ENCODE data around the gene HLCS. TPM values are rescaled to one million over a fixed set of nuclear protein-coding genes. Genes with fewer than 3 reads are reported as not detected.
A peak's percentile ranks its signal among the peaks of the same experiment; 100 is the strongest.

The HLCS gene
- total RNA-seq, 6 donors from 2014 or later: 15.3 to 34.6 (median 24.1) TPM

DNA sequence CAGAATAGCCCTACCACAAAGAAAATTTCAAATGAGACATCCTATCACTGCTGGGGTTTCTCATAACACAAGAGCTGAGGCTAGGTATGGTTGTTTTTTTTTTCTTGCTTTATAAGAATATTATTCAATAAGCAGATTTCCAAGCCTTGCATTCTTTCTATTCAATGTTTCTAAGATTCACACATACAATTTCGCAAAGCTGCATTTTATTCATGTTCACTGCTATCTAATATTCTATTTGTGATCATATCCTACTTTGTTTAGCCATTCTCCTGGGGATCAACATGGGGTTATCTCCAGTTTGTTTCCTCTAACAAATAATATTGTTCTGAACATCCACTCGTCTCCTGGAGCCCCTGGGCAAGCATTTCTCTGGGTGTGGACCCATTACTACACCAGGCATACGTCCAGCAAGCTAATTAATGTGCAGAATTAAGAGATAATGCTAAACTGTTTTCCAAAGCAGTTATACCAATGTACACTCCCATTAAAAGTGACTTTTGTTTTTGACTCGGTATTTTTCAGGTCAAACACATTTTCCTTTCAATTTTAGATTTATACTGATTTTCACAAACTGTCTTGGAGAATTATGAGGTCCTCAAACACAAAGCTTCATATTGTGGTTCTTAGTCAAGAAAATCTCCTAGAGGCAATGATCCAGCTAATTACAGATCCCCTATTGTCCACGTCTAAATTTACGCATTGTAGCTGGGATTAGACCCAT, 15.7 kb upstream of the HLCS start:
- Histone ChIP-seq H3K9me3 (no peaks in the 10 kb centered on the region), H3K36me3 (no peaks in the 10 kb centered on the region), H3K4me3 (no peak overlapping the region), H3K27me3 (no peaks in the 10 kb centered on the region), H3K27ac (no peak overlapping the region), H3K4me1 (peaks cover 7 to 31% (median 11%) of the 10 kb centered on the region in 4 donors)
- TF ChIP-seq CTCF (IDR thresholded peaks at IDR 0.05) (no peak), EP300 (IDR thresholded peaks at IDR 0.05) (no peak), POLR2AphosphoS5 (IDR thresholded peaks at IDR 0.05) (no peak), POLR2A (IDR thresholded peaks at IDR 0.05) (no peak)
- DNase-seq: no peak
- ATAC-seq (ENCODE audit: low FRiP score in 2 of 2): no peak
- 68 to 75% methylated on average over 6 of the region's 6 CpGs for WGBS, 2 donors

DNA sequence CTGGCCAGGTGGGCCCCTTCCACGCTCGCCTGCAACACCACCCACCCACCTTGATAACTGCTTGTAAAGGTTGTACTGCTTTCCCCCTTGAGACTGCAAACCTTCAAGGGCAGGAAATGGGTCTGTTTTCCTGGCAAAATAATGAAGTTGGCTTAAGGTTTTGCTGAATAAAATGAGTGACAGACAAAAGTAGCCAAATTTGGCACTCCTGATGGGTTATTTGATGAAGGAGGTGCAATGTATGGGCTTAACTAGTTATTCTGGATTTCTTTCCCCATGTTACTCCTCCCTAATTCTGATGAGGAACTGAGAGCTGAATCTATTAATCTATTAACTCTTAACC, 14.6 kb upstream of the HLCS start:
- peaks cover 12 to 41% (median 18%) of the 10 kb centered on the region in 4 donors for H3K4me1 ChIP-seq
- no peak for DNase-seq
- 40 to 58% methylated on average over 2 of the region's 2 CpGs for WGBS, 2 donors
- H3K27ac ChIP-seq: peak overlapping the region in 2 of 4 donors; percentile 54 to 69
- no peaks in the 10 kb centered on the region for H3K27me3 ChIP-seq
- no peak for ATAC-seq (ENCODE audit: low FRiP score in 2 of 2)
- no peak for TF ChIP-seq POLR2AphosphoS5 (IDR thresholded peaks at IDR 0.05)
- H3K4me3 ChIP-seq: peak overlapping the region in 3 of 4 donors; percentile 50 to 58 (median 53)
- H3K36me3 ChIP-seq: no peaks in the 10 kb centered on the region
- H3K9me3 ChIP-seq: no peaks in the 10 kb centered on the region

- H3K27me3 ChIP-seq: no peaks in the 10 kb centered on the region
- DNase-seq (peak; percentile 63 to 89), ATAC-seq (ENCODE audit: low FRiP score in 2 of 2) (peak; percentile 70 to 77)
- H3K27ac ChIP-seq: peak overlapping the region in 2 of 4 donors; percentile 54 to 69
- H3K36me3 ChIP-seq: no peaks in the 10 kb centered on the region
- H3K9me3 ChIP-seq: no peaks in the 10 kb centered on the region
- peak overlapping the region; percentile 3 to 58 (median 52) for H3K4me3 ChIP-seq
- 13 to 20% methylated on average over 23 to 29 of the region's 53 CpGs for WGBS, 2 donors
- TF ChIP-seq CTCF (IDR thresholded peaks at IDR 0.05): peak in 4 of 6 experiments; percentile 30 to 58 (median 34)
- peak in 1 of 4 donors; percentile 35 for TF ChIP-seq POLR2A (IDR thresholded peaks at IDR 0.05)
- TF ChIP-seq EP300 (IDR thresholded peaks at IDR 0.05): no peak
- TF ChIP-seq POLR2AphosphoS5 (IDR thresholded peaks at IDR 0.05): no peak
- H3K4me1 ChIP-seq: peaks cover 12 to 41% (median 19%) of the 10 kb centered on the region in 4 donors
These were observed 14.0 kb upstream of the HLCS start for GRCh38 chr21:36980280-36981048.

GRCh38 chr21:36976882-36977651, 10.6 kb upstream of the HLCS start:
- DNase-seq (peak in 1 of 2 donors; percentile 43), ATAC-seq (ENCODE audit: low FRiP score in 2 of 2) (peak; percentile 28 to 66)
- H3K27me3 ChIP-seq: no peaks in the 10 kb centered on the region
- H3K4me1 ChIP-seq: peaks cover 12 to 41% (median 19%) of the 10 kb centered on the region in 4 donors
- TF ChIP-seq POLR2A (IDR thresholded peaks at IDR 0.05): no peak
- no peak for TF ChIP-seq POLR2AphosphoS5 (IDR thresholded peaks at IDR 0.05)
- peak; percentile 38 to 73 (median 60) for TF ChIP-seq CTCF (IDR thresholded peaks at IDR 0.05)
- TF ChIP-seq EP300 (IDR thresholded peaks at IDR 0.05): no peak
- peak overlapping the region; percentile 15 to 53 (median 42) for H3K27ac ChIP-seq
- no peak overlapping the region for H3K4me3 ChIP-seq
- H3K9me3 ChIP-seq: no peaks in the 10 kb centered on the region
- no peaks in the 10 kb centered on the region for H3K36me3 ChIP-seq
- WGBS, 2 donors: 26 to 32% methylated on average over 8 of the region's 8 CpGs
